Measurements from ENCODE around the gene VAV2.

The VAV2 gene

GRCh38 chr9:133978226-133978898 lies 13.8 kb downstream of the VAV2 start:
- Histone ChIP-seq H3K36me3 (ENCODE audit: low read length) (no peaks in the 10 kb centered on the region), H3K79me2 (ENCODE audit: insufficient read depth, low read length) (peaks cover 86% of the 10 kb centered on the region), H3K27ac (ENCODE audit: low read depth, low read length) (no peak overlapping the region), H3K4me2 (ENCODE audit: low read depth, low read length, poor library complexity, severe bottlenecking) (no peak overlapping the region), H3K4me3 (ENCODE audit: insufficient read depth, low read length, poor library complexity, severe bottlenecking) (no peak overlapping the region), H3K9ac (ENCODE audit: low read length) (no peak overlapping the region), H3K9me3 (ENCODE audit: insufficient read depth, low read length) (no peaks in the 10 kb centered on the region), H3K27me3 (ENCODE audit: low read length) (no peaks in the 10 kb centered on the region), H3K9me2 (replicated peaks; ENCODE audit: insufficient read depth, low read length) (no peaks in the 10 kb centered on the region), H4K20me1 (ENCODE audit: low read depth, low read length) (peaks cover 6% of the 10 kb centered on the region; the same call in 1 of the 2 replicates), H2AFZ (ENCODE audit: low read depth, low read length, severe bottlenecking) (no peak overlapping the region), H3F3A (ENCODE audit: insufficient read depth) (peaks cover 35% of the 10 kb centered on the region)
- TF ChIP-seq CTCF (IDR thresholded peaks at IDR 0.05; ENCODE audit: insufficient read depth, low read length, poor library complexity, severe bottlenecking) (no peak), EZH2phosphoT487 (conservative IDR thresholded peaks at IDR 0.05; ENCODE audit: low read length) (no peak)

GRCh38 chr9:133977421-133978201 lies 14.5 kb downstream of the VAV2 start:
- Histone ChIP-seq H3F3A (ENCODE audit: insufficient read depth) (peaks cover 29% of the 10 kb centered on the region), H3K9me2 (replicated peaks; ENCODE audit: insufficient read depth, low read length) (no peaks in the 10 kb centered on the region), H4K20me1 (ENCODE audit: low read depth, low read length) (peaks cover 6% of the 10 kb centered on the region; the same call in 1 of the 2 replicates), H3K79me2 (ENCODE audit: insufficient read depth, low read length) (peaks cover 86% of the 10 kb centered on the region), H3K27ac (ENCODE audit: low read depth, low read length) (no peak overlapping the region), H3K36me3 (ENCODE audit: low read length) (no peaks in the 10 kb centered on the region), H3K4me3 (ENCODE audit: insufficient read depth, low read length, poor library complexity, severe bottlenecking) (no peak overlapping the region), H3K4me2 (ENCODE audit: low read depth, low read length, poor library complexity, severe bottlenecking) (no peak overlapping the region), H3K9ac (ENCODE audit: low read length) (no peak overlapping the region), H2AFZ (ENCODE audit: low read depth, low read length, severe bottlenecking) (no peak overlapping the region), H3K27me3 (ENCODE audit: low read length) (no peaks in the 10 kb centered on the region), H3K9me3 (ENCODE audit: insufficient read depth, low read length) (no peaks in the 10 kb centered on the region)
- no peak for TF ChIP-seq EZH2phosphoT487 (conservative IDR thresholded peaks at IDR 0.05; ENCODE audit: low read length)
- no peak for TF ChIP-seq CTCF (IDR thresholded peaks at IDR 0.05; ENCODE audit: insufficient read depth, low read length, poor library complexity, severe bottlenecking)

- H4K20me1 ChIP-seq (ENCODE audit: low read depth, low read length): peaks cover 6% of the 10 kb centered on the region; the same call in 1 of the 2 replicates
- H3K9me2 ChIP-seq (replicated peaks; ENCODE audit: insufficient read depth, low read length): no peaks in the 10 kb centered on the region
- H3K9ac ChIP-seq (ENCODE audit: low read length): no peak overlapping the region
- H3K9me3 ChIP-seq (ENCODE audit: insufficient read depth, low read length): no peaks in the 10 kb centered on the region
- peaks cover 86% of the 10 kb centered on the region for H3K79me2 ChIP-seq (ENCODE audit: insufficient read depth, low read length)
- H3K4me3 ChIP-seq (ENCODE audit: insufficient read depth, low read length, poor library complexity, severe bottlenecking): no peak overlapping the region
- TF ChIP-seq EZH2phosphoT487 (conservative IDR thresholded peaks at IDR 0.05; ENCODE audit: low read length): no peak
- no peak for TF ChIP-seq CTCF (IDR thresholded peaks at IDR 0.05; ENCODE audit: insufficient read depth, low read length, poor library complexity, severe bottlenecking)
- H2AFZ ChIP-seq (ENCODE audit: low read depth, low read length, severe bottlenecking): no peak overlapping the region
- H3K4me2 ChIP-seq (ENCODE audit: low read depth, low read length, poor library complexity, severe bottlenecking): no peak overlapping the region
- H3K36me3 ChIP-seq (ENCODE audit: low read length): no peaks in the 10 kb centered on the region
- peaks cover 22% of the 10 kb centered on the region for H3F3A ChIP-seq (ENCODE audit: insufficient read depth)
- no peaks in the 10 kb centered on the region for H3K27me3 ChIP-seq (ENCODE audit: low read length)
- H3K27ac ChIP-seq (ENCODE audit: low read depth, low read length): no peak overlapping the region
Observed at GRCh38 chr9:133976887-133977286, 15.2 kb downstream of the VAV2 start.
